Common myeloid progenitor, CD34-positive (primary cell): Measurements from ENCODE around the gene UBR1.
"Not testable (repeated sequence)": the region's sequence is repeated elsewhere in the genome, so short reads cannot be mapped to it uniquely, and the experiment has no call there.

ENCODE experiments used
- CTCF ChIA-PET: fragments of 350-600 bp; sonication (Branson Sonifier 250); formaldehyde crosslinking; loops from one replicate; lab custom pipeline; 2021; ENCODE audit warnings: antibody characterized with exemption; lab: Charles Lee
- POLR2A ChIA-PET: fragments of 350-600 bp; sonication (Branson Sonifier 250); formaldehyde crosslinking; loops from one replicate; lab custom pipeline; 2021; ENCODE audit warnings: antibody characterized with exemption; lab: Charles Lee
- DNase-seq, 3 donors: peaks; one replicate each; pipeline versions ENCODE4 v3.0.0 to v3.0.0-alpha.2; 2013
- H3K27ac ChIP-seq, 2 experiments: 1 replicate in 1 of 2; 2 replicates in 1 of 2; pipeline ENCODE4 v1.7.0; 2013; ENCODE audit warnings: inconsistent platforms in 2 of 2, low read length in 2 of 2, mild to moderate bottlenecking in 2 of 2, low read depth in 1 of 2, moderate library complexity in 1 of 2; ENCODE audit not compliant: severe bottlenecking in 2 of 2, insufficient read depth in 1 of 2, poor library complexity in 1 of 2
- H3K27me3 ChIP-seq, 5 experiments: replicated peaks in 2 of 5; 1 replicate in 3 of 5; 2 replicates in 2 of 5; pipeline versions ENCODE4 v1.6.1 to v1.7.0; 2013; ENCODE audit warnings: low read length in 4 of 5, mild to moderate bottlenecking in 2 of 5, moderate library complexity in 2 of 5, inconsistent platforms in 1 of 5; ENCODE audit not compliant: insufficient read depth in 5 of 5, control insufficient read depth in 4 of 5
- H3K36me3 ChIP-seq, 4 experiments: 1 replicate in 2 of 4; 2 replicates in 2 of 4; pipeline versions ENCODE4 v1.6.1 to v1.7.0; 2013; ENCODE audit warnings: low read length in 3 of 4, control low read depth in 1 of 4, mild to moderate bottlenecking in 1 of 4; ENCODE audit not compliant: control insufficient read depth in 4 of 4, insufficient read depth in 4 of 4
- H3K4me1 ChIP-seq, 4 experiments: 1 replicate in 3 of 4; 2 replicates in 1 of 4; pipeline versions ENCODE4 v1.6.1 to v1.7.1; 2013; ENCODE audit warnings: low read length in 3 of 4, mild to moderate bottlenecking in 3 of 4, control low read depth in 1 of 4, inconsistent platforms in 1 of 4, moderate library complexity in 1 of 4; ENCODE audit not compliant: control insufficient read depth in 4 of 4, insufficient read depth in 4 of 4; ENCODE audit errors: control extremely low read depth in 1 of 4
- H3K4me3 ChIP-seq, 7 experiments: 1 replicate in 4 of 7; 2 replicates in 3 of 7; pipeline versions ENCODE4 v1.5.1 to v1.7.0; 2013; ENCODE audit warnings: mild to moderate bottlenecking in 7 of 7, low read length in 6 of 7, moderate library complexity in 6 of 7, inconsistent platforms in 2 of 7, low read depth in 2 of 7, control low read depth in 1 of 7; ENCODE audit not compliant: insufficient read depth in 4 of 7, control insufficient read depth in 1 of 7; ENCODE audit errors: extremely low read depth in 1 of 7
- H3K9me3 ChIP-seq, 5 experiments: 1 replicate in 4 of 5; 2 replicates in 1 of 5; pipeline versions ENCODE4 v1.6.1 to v1.7.1; 2013; ENCODE audit warnings: low read length in 4 of 5, mild to moderate bottlenecking in 2 of 5, inconsistent platforms in 1 of 5, low read depth in 1 of 5, moderate library complexity in 1 of 5; ENCODE audit not compliant: control insufficient read depth in 4 of 5, insufficient read depth in 2 of 5; ENCODE audit errors: control extremely low read depth in 1 of 5
- WGBS: methylation state at CpG from one replicate; pipeline ENCODE4 v1.1.5; 2013; ENCODE audit not compliant: insufficient coverage; 5-methylcytosine and 5-hydroxymethylcytosine counted together

Gene UBR1

GRCh38 chr15:43046484-43046883 is 59.4 kb downstream of the UBR1 start:
- Histone ChIP-seq H3K27me3 (no peaks in the 10 kb centered on the region), H3K36me3 (peaks cover 19 to 72% (median 44%) of the 10 kb centered on the region in 4 experiments), H3K4me1 (no peaks in the 10 kb centered on the region), H3K27ac (no peak overlapping the region), H3K4me3 (no peak overlapping the region), H3K9me3 (no peaks in the 10 kb centered on the region)
- ChIA-PET POLR2A (no interaction called here), CTCF (interaction anchor here (1.2 kb wide), 1 partner anchor 20 kb away, joined by 3 read pairs; no protein-coding TSS in a partner anchor)
- DNase-seq: no peak
- WGBS: 100% methylated on average over 1 of the region's 2 CpGs

- CTCF ChIA-PET: no interaction called here
- Histone ChIP-seq H3K9me3 (no peaks in the 10 kb centered on the region), H3K27ac (no peak overlapping the region), H3K4me1 (no peaks in the 10 kb centered on the region), H3K4me3 (no peak overlapping the region), H3K36me3 (peaks cover 17 to 59% (median 42%) of the 10 kb centered on the region in 4 experiments), H3K27me3 (no peaks in the 10 kb centered on the region)
- POLR2A ChIA-PET: no interaction called here
- WGBS: no CpG with 5 or more reads among the region's 1 CpG
- no peak for DNase-seq
Observed at GRCh38 chr15:43042885-43043284, 63.0 kb downstream of the UBR1 start.

- CTCF ChIA-PET, POLR2A ChIA-PET, H3K9me3 ChIP-seq, H3K27ac ChIP-seq, H3K4me3 ChIP-seq, H3K4me1 ChIP-seq, DNase-seq, H3K27me3 ChIP-seq: not testable (repeated sequence)
- H3K36me3 ChIP-seq: peaks cover 21 to 58% (median 39%) of the 10 kb centered on the region in 4 experiments
- no CpG with 5 or more reads among the region's 3 CpGs for WGBS
Observed at GRCh38 chr15:43041085-43041484, 64.8 kb downstream of the UBR1 start.

- WGBS: no CpG with 5 or more reads among the region's 1 CpG
- H3K36me3 ChIP-seq: peaks cover 12 to 51% (median 23%) of the 10 kb centered on the region in 4 experiments
- POLR2A ChIA-PET, H3K4me1 ChIP-seq, H3K27me3 ChIP-seq, DNase-seq, CTCF ChIA-PET, H3K9me3 ChIP-seq, H3K4me3 ChIP-seq, H3K27ac ChIP-seq: not testable (repeated sequence)
Observed at GRCh38 chr15:43035240-43035639, 70.6 kb downstream of the UBR1 start.

- POLR2A ChIA-PET: no interaction called here
- peak in 1 of 3 donors; percentile 3 for DNase-seq
- no peaks in the 10 kb centered on the region for H3K9me3 ChIP-seq
- CTCF ChIA-PET: no interaction called here
- no peak overlapping the region for H3K4me3 ChIP-seq
- H3K27me3 ChIP-seq: no peaks in the 10 kb centered on the region
- no peak overlapping the region for H3K27ac ChIP-seq
- H3K36me3 ChIP-seq: peaks cover 15 to 63% (median 24%) of the 10 kb centered on the region in 4 experiments
- peaks cover 0 to 5% (median 3%) of the 10 kb centered on the region in 4 experiments for H3K4me1 ChIP-seq
Observed at GRCh38 chr15:43029476-43029875, 76.4 kb downstream of the UBR1 start.

- POLR2A ChIA-PET: no interaction called here
- peaks cover 16 to 72% (median 38%) of the 10 kb centered on the region in 4 experiments for H3K36me3 ChIP-seq
- DNase-seq: no peak
- H3K4me1 ChIP-seq: peaks cover 0 to 5% (median 3%) of the 10 kb centered on the region in 4 experiments
- no peak overlapping the region for H3K27ac ChIP-seq
- no peak overlapping the region for H3K4me3 ChIP-seq
- H3K9me3 ChIP-seq: no peaks in the 10 kb centered on the region
- no peaks in the 10 kb centered on the region for H3K27me3 ChIP-seq
- CTCF ChIA-PET: no interaction called here
Observed at GRCh38 chr15:43025150-43025549, 80.7 kb downstream of the UBR1 start.

- H3K4me1 ChIP-seq, CTCF ChIA-PET, H3K4me3 ChIP-seq, POLR2A ChIA-PET, H3K27ac ChIP-seq, H3K9me3 ChIP-seq, DNase-seq, H3K27me3 ChIP-seq: not testable (repeated sequence)
- 90% methylated on average over 13 of the region's 31 CpGs for WGBS
- peaks cover 5 to 33% (median 20%) of the 10 kb centered on the region in 4 experiments for H3K36me3 ChIP-seq
Observed at GRCh38 chr15:43014671-43015070, 91.2 kb downstream of the UBR1 start.
